WTC11 (cell line): Measurements from ENCODE around the gene PCDH9. TPM values are rescaled to one million over a fixed set of nuclear protein-coding genes. Genes with fewer than 3 reads are reported as not detected.

Experiments
- ATAC-seq: fragments of 200-7000 bp; cut with Tn5 transposase; 2 replicates; pipeline ENCODE4 v1.10.0; 2021; ENCODE audit warnings: mild to moderate bottlenecking, moderate library complexity
- CTCF ChIA-PET: fragments of 300-600 bp; sonication (Branson Sonifier 250); formaldehyde crosslinking; loops from one replicate; lab custom pipeline; 2021; ENCODE audit warnings: antibody characterized with exemption; lab: Charles Lee
- POLR2A ChIA-PET: fragments of 350-600 bp; sonication (Branson Sonifier 250); formaldehyde crosslinking; loops from one replicate; lab custom pipeline; 2021; ENCODE audit warnings: antibody characterized with exemption; lab: Charles Lee
- DNase-seq: peaks from one replicate; pipeline ENCODE4 v3.0.0; 2021; ENCODE audit warnings: low spot score
- H3K27ac Mint-ChIP-seq: 2 replicates; pipeline ENCODE4 v1.8.0; 2021; ENCODE audit warnings: mixed read lengths
- H3K27me3 Mint-ChIP-seq: 2 replicates; pipeline ENCODE4 v1.8.0; 2021; ENCODE audit warnings: low read depth, mild to moderate bottlenecking, moderate library complexity, mixed read lengths
- H3K36me3 Mint-ChIP-seq: 2 replicates; pipeline ENCODE4 v1.8.0; 2021; ENCODE audit warnings: mixed read lengths
- H3K4me1 Mint-ChIP-seq: 2 replicates; pipeline ENCODE4 v1.8.0; 2022; ENCODE audit warnings: mixed read lengths
- H3K4me3 Mint-ChIP-seq: 2 replicates; pipeline ENCODE4 v1.8.0; 2021; ENCODE audit warnings: mild to moderate bottlenecking, moderate library complexity, mixed read lengths
- H3K9me3 Mint-ChIP-seq: 2 replicates; pipeline ENCODE4 v1.8.0; 2021; ENCODE audit warnings: mixed read lengths
- CREB1 ChIP-seq: sonication (generic); formaldehyde crosslinking; IDR thresholded peaks from 2 replicates; pipeline ENCODE4 v1.8.0; 2023; ENCODE audit warnings: mild to moderate bottlenecking, missing genetic modification reagents
- CREM ChIP-seq: sonication (generic); formaldehyde crosslinking; IDR thresholded peaks from 2 replicates; pipeline ENCODE4 v1.8.1; 2022; ENCODE audit warnings: mild to moderate bottlenecking, missing genetic modification reagents, moderate library complexity
- ELF4 ChIP-seq: sonication (generic); formaldehyde crosslinking; IDR thresholded peaks from 2 replicates; pipeline ENCODE4 v1.8.1; 2022; ENCODE audit warnings: low read depth, mild to moderate bottlenecking, moderate library complexity, missing genetic modification reagents
- EMX1 ChIP-seq: fragments of 250-450 bp; sonication (Bioruptor Pico); IDR thresholded peaks from 2 replicates; pipeline ENCODE4 v1.8.0; 2021; ENCODE audit warnings: mild to moderate bottlenecking
- ETV6 ChIP-seq: sonication (generic); formaldehyde crosslinking; IDR thresholded peaks from 2 replicates; pipeline ENCODE4 v1.8.1; 2022; ENCODE audit warnings: mild to moderate bottlenecking, missing genetic modification reagents
- HMGA2 ChIP-seq: fragments of 250-450 bp; sonication (Bioruptor Pico); IDR thresholded peaks from 2 replicates; pipeline ENCODE4 v1.4.0; 2021; ENCODE audit warnings: mild to moderate bottlenecking, moderate library complexity
- IRF2 ChIP-seq: sonication (generic); formaldehyde crosslinking; IDR thresholded peaks from 2 replicates; pipeline ENCODE4 v1.8.0; 2022; ENCODE audit warnings: low read depth, missing genetic modification reagents, borderline replicate concordance
- MLX ChIP-seq: sonication (generic); formaldehyde crosslinking; IDR thresholded peaks from 2 replicates; pipeline ENCODE4 v1.8.1; 2023; ENCODE audit warnings: mild to moderate bottlenecking, missing genetic modification reagents, moderate library complexity
- MXD4 ChIP-seq: fragments of 250-450 bp; sonication (Bioruptor Pico); IDR thresholded peaks from 2 replicates; pipeline ENCODE4 v1.8.0; 2021; ENCODE audit warnings: mild to moderate bottlenecking, moderate library complexity, borderline replicate concordance
- MYBL2 ChIP-seq: sonication (generic); formaldehyde crosslinking; IDR thresholded peaks from 2 replicates; pipeline ENCODE4 v1.8.1; 2023; ENCODE audit warnings: mild to moderate bottlenecking, moderate library complexity, missing genetic modification reagents
- NFATC4 ChIP-seq: fragments of 250-450 bp; sonication (Bioruptor Pico); IDR thresholded peaks from 2 replicates; pipeline ENCODE4 v1.9.0; 2021; ENCODE audit warnings: mild to moderate bottlenecking
- OVOL2 ChIP-seq: fragments of 250-450 bp; sonication (Bioruptor Pico); IDR thresholded peaks from 2 replicates; pipeline ENCODE4 v1.9.0; 2021; ENCODE audit warnings: mild to moderate bottlenecking, borderline replicate concordance
- SOX15 ChIP-seq: fragments of 250-450 bp; sonication (Bioruptor Pico); IDR thresholded peaks from 2 replicates; pipeline ENCODE4 v1.9.0; 2021; ENCODE audit warnings: mild to moderate bottlenecking
- ZBTB21 ChIP-seq: sonication (generic); formaldehyde crosslinking; IDR thresholded peaks from 2 replicates; pipeline ENCODE4 v1.8.1; 2023; ENCODE audit warnings: mild to moderate bottlenecking, missing genetic modification reagents, borderline replicate concordance
- ZNF232 ChIP-seq: sonication (generic); formaldehyde crosslinking; IDR thresholded peaks from 2 replicates; pipeline ENCODE4 v1.8.0; 2022; ENCODE audit warnings: mild to moderate bottlenecking, missing genetic modification reagents
- ZNF263 ChIP-seq: sonication (generic); formaldehyde crosslinking; IDR thresholded peaks from 2 replicates; pipeline ENCODE4 v1.8.1; 2022; ENCODE audit warnings: low read depth, mild to moderate bottlenecking, moderate library complexity, missing genetic modification reagents
- ZNF671 ChIP-seq: fragments of 250-450 bp; sonication (Bioruptor Pico); IDR thresholded peaks from 2 replicates; pipeline ENCODE4 v1.8.0; 2021; ENCODE audit warnings: mild to moderate bottlenecking
- total RNA-seq: library from RNA; stranded (reverse); gene quantifications from 3 replicates; pipeline ENCODE4 v1.2.3, GENCODE V29; 2021
- TF ChIP-seq, protein P1 (sequence below): sonication (generic); formaldehyde crosslinking; IDR thresholded peaks from 2 replicates; pipeline ENCODE4 v1.8.1; 2023; ENCODE audit warnings: mild to moderate bottlenecking, missing genetic modification reagents
- TF ChIP-seq, protein P2 (sequence below): sonication (generic); formaldehyde crosslinking; IDR thresholded peaks from 2 replicates; pipeline ENCODE4 v1.8.0; 2022; ENCODE audit warnings: mild to moderate bottlenecking, missing genetic modification reagents
- TF ChIP-seq, protein P3 (sequence below): sonication (generic); formaldehyde crosslinking; IDR thresholded peaks from 2 replicates; pipeline ENCODE4 v1.8.1; 2022; ENCODE audit warnings: low read depth, missing genetic modification reagents, borderline replicate concordance

The PCDH9 gene
- total RNA-seq, 1 experiment from 2014 or later: 0.48 TPM

GRCh38 chr13:66414066-66414800 lies 815.9 kb downstream of the PCDH9 start (continued):
- TF ChIP-seq, protein P1, sequence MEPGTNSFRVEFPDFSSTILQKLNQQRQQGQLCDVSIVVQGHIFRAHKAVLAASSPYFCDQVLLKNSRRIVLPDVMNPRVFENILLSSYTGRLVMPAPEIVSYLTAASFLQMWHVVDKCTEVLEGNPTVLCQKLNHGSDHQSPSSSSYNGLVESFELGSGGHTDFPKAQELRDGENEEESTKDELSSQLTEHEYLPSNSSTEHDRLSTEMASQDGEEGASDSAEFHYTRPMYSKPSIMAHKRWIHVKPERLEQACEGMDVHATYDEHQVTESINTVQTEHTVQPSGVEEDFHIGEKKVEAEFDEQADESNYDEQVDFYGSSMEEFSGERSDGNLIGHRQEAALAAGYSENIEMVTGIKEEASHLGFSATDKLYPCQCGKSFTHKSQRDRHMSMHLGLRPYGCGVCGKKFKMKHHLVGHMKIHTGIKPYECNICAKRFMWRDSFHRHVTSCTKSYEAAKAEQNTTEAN (CRISPR knock-in tag): no peak
- TF ChIP-seq, protein P2, sequence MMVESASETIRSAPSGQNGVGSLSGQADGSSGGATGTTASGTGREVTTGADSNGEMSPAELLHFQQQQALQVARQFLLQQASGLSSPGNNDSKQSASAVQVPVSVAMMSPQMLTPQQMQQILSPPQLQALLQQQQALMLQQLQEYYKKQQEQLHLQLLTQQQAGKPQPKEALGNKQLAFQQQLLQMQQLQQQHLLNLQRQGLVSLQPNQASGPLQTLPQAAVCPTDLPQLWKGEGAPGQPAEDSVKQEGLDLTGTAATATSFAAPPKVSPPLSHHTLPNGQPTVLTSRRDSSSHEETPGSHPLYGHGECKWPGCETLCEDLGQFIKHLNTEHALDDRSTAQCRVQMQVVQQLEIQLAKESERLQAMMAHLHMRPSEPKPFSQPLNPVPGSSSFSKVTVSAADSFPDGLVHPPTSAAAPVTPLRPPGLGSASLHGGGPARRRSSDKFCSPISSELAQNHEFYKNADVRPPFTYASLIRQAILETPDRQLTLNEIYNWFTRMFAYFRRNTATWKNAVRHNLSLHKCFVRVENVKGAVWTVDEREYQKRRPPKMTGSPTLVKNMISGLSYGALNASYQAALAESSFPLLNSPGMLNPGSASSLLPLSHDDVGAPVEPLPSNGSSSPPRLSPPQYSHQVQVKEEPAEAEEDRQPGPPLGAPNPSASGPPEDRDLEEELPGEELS (CRISPR knock-in tag): no peak
- TF ChIP-seq EMX1 (CRISPR knock-in tag): no peak
- no peak for TF ChIP-seq NFATC4 (CRISPR knock-in tag)
- TF ChIP-seq CREB1 (CRISPR knock-in tag): no peak
- TF ChIP-seq, protein P3, sequence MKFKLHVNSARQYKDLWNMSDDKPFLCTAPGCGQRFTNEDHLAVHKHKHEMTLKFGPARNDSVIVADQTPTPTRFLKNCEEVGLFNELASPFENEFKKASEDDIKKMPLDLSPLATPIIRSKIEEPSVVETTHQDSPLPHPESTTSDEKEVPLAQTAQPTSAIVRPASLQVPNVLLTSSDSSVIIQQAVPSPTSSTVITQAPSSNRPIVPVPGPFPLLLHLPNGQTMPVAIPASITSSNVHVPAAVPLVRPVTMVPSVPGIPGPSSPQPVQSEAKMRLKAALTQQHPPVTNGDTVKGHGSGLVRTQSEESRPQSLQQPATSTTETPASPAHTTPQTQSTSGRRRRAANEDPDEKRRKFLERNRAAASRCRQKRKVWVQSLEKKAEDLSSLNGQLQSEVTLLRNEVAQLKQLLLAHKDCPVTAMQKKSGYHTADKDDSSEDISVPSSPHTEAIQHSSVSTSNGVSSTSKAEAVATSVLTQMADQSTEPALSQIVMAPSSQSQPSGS (CRISPR knock-in tag): no peak
- no peak for TF ChIP-seq MXD4 (CRISPR knock-in tag)
- TF ChIP-seq IRF2: no peak

- no peak for TF ChIP-seq ELF4
- no peak for TF ChIP-seq SOX15 (CRISPR knock-in tag)
- TF ChIP-seq ZNF263 (CRISPR knock-in tag): no peak
- TF ChIP-seq HMGA2 (CRISPR knock-in tag): no peak
- TF ChIP-seq, all 79 proteins: peak for 0
- DNase-seq (no peak), ATAC-seq (no peak)
- Mint-ChIP-seq H3K4me1 (peaks cover 26% of the 10 kb centered on the region), H3K27ac (no peak overlapping the region), H3K27me3 (no peaks in the 10 kb centered on the region; the same call in 1 of the 2 replicates), H3K36me3 (no peaks in the 10 kb centered on the region), H3K4me3 (no peak overlapping the region), H3K9me3 (no peaks in the 10 kb centered on the region)
- ChIA-PET CTCF (no interaction called here), POLR2A (no interaction called here)
These were observed 819.8 kb downstream of the PCDH9 start for GRCh38 chr13:66410314-66410713.

- no peaks in the 10 kb centered on the region; the same call in 1 of the 2 replicates for H3K27me3 Mint-ChIP-seq
- no peaks in the 10 kb centered on the region for H3K9me3 Mint-ChIP-seq
- no peaks in the 10 kb centered on the region for H3K36me3 Mint-ChIP-seq
- H3K4me3 Mint-ChIP-seq: no peak overlapping the region
- TF ChIP-seq MLX (CRISPR knock-in tag) (no peak), OVOL2 (no peak), ZNF232 (CRISPR knock-in tag) (no peak), CREM (CRISPR knock-in tag) (no peak), CREB1 (CRISPR knock-in tag) (no peak), MYBL2 (CRISPR knock-in tag) (no peak), ZNF671 (CRISPR knock-in tag) (no peak), EMX1 (CRISPR knock-in tag) (no peak), ZBTB21 (CRISPR knock-in tag) (no peak), ETV6 (no peak)
- TF ChIP-seq, all 79 proteins: peak for 0
- CTCF ChIA-PET: no interaction called here
- ATAC-seq (no peak; the same call in 1 of the 2 replicates), DNase-seq (no peak)
- POLR2A ChIA-PET: no interaction called here
- Mint-ChIP-seq H3K27ac (no peak overlapping the region), H3K4me1 (peaks cover 25% of the 10 kb centered on the region)
These were observed 820.6 kb downstream of the PCDH9 start for GRCh38 chr13:66409542-66409941.
